ENCODE measurements around the gene SRCIN1.

The SRCIN1 gene, protein sequence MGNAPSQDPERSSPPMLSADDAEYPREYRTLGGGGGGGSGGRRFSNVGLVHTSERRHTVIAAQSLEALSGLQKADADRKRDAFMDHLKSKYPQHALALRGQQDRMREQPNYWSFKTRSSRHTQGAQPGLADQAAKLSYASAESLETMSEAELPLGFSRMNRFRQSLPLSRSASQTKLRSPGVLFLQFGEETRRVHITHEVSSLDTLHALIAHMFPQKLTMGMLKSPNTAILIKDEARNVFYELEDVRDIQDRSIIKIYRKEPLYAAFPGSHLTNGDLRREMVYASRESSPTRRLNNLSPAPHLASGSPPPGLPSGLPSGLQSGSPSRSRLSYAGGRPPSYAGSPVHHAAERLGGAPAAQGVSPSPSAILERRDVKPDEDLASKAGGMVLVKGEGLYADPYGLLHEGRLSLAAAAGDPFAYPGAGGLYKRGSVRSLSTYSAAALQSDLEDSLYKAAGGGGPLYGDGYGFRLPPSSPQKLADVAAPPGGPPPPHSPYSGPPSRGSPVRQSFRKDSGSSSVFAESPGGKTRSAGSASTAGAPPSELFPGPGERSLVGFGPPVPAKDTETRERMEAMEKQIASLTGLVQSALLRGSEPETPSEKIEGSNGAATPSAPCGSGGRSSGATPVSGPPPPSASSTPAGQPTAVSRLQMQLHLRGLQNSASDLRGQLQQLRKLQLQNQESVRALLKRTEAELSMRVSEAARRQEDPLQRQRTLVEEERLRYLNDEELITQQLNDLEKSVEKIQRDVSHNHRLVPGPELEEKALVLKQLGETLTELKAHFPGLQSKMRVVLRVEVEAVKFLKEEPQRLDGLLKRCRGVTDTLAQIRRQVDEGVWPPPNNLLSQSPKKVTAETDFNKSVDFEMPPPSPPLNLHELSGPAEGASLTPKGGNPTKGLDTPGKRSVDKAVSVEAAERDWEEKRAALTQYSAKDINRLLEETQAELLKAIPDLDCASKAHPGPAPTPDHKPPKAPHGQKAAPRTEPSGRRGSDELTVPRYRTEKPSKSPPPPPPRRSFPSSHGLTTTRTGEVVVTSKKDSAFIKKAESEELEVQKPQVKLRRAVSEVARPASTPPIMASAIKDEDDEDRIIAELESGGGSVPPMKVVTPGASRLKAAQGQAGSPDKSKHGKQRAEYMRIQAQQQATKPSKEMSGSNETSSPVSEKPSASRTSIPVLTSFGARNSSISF

GRCh38 chr17:38605841-38606645 is at the start of gene SRCIN1:
Gene SRCIN1 (minus strand): TSS chr17:38605952. CDS start chr17:38605705, 247 bp downstream.
- no peak for TF ChIP-seq GATA3 (IDR thresholded peaks at IDR 0.05; ENCODE audit: low read depth, low read length)
- no peak for TF ChIP-seq GATA2 (IDR thresholded peaks at IDR 0.05; ENCODE audit: low read depth, low read length)

- no peak for TF ChIP-seq GATA2 (IDR thresholded peaks at IDR 0.05; ENCODE audit: low read depth, low read length)
- TF ChIP-seq GATA3 (IDR thresholded peaks at IDR 0.05; ENCODE audit: low read depth, low read length): no peak
Observed at GRCh38 chr17:38654411-38655398, 49.0 kb upstream of the SRCIN1 start.

DNA sequence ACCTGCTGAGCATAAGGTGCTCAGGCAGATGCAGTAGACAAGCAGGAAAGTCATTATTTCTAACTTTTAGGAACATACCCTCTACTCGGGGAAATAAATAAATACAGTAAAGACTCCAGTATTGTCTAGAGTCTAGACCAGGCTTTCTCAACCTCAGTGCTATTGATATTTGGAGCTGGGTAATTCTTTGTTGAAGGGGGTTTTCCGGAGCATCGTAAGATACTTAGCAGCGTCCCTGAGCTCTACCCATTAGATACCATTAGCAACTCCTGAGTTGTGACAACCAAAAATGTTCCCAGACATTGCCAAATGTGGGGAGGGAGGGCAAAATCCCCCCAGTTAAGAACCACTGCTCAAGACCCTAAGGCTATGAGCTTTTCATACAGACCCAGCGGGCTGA is 47.9 kb upstream of the SRCIN1 start:
- TF ChIP-seq GATA3 (IDR thresholded peaks at IDR 0.05; ENCODE audit: low read depth, low read length) (no peak), GATA2 (IDR thresholded peaks at IDR 0.05; ENCODE audit: low read depth, low read length) (no peak)

DNA sequence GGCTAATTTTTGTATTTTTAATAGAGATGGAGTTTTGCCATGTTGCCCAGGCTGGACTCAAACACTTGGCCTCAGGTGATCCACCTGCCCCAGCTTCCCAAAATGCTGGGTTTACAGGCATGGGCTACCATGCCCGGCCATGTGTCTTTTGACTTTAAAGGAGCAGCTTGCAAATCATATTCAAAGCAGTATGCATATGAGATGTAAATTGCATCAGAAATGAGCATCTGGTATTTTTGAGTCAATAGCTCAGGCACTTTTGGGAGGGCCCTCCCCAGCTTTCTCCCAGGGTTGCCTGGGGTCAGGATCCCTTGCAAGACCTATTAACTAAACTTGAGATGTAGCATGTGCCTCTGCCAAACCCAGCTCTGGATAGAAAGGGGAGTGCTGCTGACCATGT is 47.5 kb upstream of the SRCIN1 start:
- no peak for TF ChIP-seq GATA3 (IDR thresholded peaks at IDR 0.05; ENCODE audit: low read depth, low read length)
- no peak for TF ChIP-seq GATA2 (IDR thresholded peaks at IDR 0.05; ENCODE audit: low read depth, low read length)

- no peak for TF ChIP-seq GATA3 (IDR thresholded peaks at IDR 0.05; ENCODE audit: low read depth, low read length)
- TF ChIP-seq GATA2 (IDR thresholded peaks at IDR 0.05; ENCODE audit: low read depth, low read length): no peak
Observed at GRCh38 chr17:38637951-38638350, 32.2 kb upstream of the SRCIN1 start.

- TF ChIP-seq GATA2 (IDR thresholded peaks at IDR 0.05; ENCODE audit: low read depth, low read length): no peak
- TF ChIP-seq GATA3 (IDR thresholded peaks at IDR 0.05; ENCODE audit: low read depth, low read length): no peak
Observed at GRCh38 chr17:38636054-38636453, 30.3 kb upstream of the SRCIN1 start.

GRCh38 chr17:38632334-38632733 is 26.6 kb upstream of the SRCIN1 start:
- TF ChIP-seq GATA2 (IDR thresholded peaks at IDR 0.05; ENCODE audit: low read depth, low read length): no peak
- no peak for TF ChIP-seq GATA3 (IDR thresholded peaks at IDR 0.05; ENCODE audit: low read depth, low read length)

DNA sequence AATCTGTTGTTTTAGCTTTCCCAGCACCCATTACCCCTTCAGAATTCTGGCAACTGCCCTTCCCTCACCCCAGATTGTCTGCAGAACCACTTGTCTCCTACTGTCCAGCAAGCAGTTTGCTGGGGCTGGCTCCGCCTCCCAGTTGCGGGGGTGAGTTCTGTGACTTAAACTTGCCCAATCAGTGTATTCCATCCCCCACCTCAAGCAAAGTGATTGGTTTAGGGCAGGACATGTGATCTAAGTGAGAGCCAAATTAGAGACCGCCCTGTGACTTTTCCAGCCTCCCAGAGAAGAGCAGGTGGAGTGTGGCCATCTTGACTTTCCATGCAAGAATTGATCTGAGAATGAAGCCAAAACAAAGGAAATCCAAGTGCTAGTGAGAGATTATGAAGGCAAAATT is 22.7 kb upstream of the SRCIN1 start:
- no peak for TF ChIP-seq GATA3 (IDR thresholded peaks at IDR 0.05; ENCODE audit: low read depth, low read length)

- TF ChIP-seq GATA2 (IDR thresholded peaks at IDR 0.05; ENCODE audit: low read depth, low read length) (no peak), GATA3 (IDR thresholded peaks at IDR 0.05; ENCODE audit: low read depth, low read length) (no peak)
Observed at GRCh38 chr17:38627957-38628356, 22.2 kb upstream of the SRCIN1 start.

DNA sequence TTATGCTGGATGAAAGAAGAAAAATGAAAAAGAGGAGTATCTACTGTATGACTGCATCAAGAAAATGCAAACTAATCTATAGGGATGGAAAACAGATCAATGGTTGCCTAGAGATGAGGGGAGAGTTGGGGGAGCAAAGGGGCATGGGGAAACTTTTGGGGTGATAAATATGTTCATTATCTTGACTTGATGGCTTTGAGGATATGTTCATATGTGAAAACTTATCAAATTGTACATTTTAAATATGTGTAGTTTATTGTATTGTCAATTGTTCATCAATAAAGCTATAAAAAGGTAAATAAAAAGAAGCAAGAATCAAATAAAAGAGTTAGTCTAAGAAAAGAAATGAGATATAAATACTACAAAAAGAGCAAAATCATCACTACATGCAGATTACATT is 19.7 kb upstream of the SRCIN1 start:
- TF ChIP-seq GATA2 (IDR thresholded peaks at IDR 0.05; ENCODE audit: low read depth, low read length) (no peak), GATA3 (IDR thresholded peaks at IDR 0.05; ENCODE audit: low read depth, low read length) (no peak)

- TF ChIP-seq GATA2 (IDR thresholded peaks at IDR 0.05; ENCODE audit: low read depth, low read length): no peak
- TF ChIP-seq GATA3 (IDR thresholded peaks at IDR 0.05; ENCODE audit: low read depth, low read length): no peak
Observed at GRCh38 chr17:38621538-38621937, 15.8 kb upstream of the SRCIN1 start.

DNA sequence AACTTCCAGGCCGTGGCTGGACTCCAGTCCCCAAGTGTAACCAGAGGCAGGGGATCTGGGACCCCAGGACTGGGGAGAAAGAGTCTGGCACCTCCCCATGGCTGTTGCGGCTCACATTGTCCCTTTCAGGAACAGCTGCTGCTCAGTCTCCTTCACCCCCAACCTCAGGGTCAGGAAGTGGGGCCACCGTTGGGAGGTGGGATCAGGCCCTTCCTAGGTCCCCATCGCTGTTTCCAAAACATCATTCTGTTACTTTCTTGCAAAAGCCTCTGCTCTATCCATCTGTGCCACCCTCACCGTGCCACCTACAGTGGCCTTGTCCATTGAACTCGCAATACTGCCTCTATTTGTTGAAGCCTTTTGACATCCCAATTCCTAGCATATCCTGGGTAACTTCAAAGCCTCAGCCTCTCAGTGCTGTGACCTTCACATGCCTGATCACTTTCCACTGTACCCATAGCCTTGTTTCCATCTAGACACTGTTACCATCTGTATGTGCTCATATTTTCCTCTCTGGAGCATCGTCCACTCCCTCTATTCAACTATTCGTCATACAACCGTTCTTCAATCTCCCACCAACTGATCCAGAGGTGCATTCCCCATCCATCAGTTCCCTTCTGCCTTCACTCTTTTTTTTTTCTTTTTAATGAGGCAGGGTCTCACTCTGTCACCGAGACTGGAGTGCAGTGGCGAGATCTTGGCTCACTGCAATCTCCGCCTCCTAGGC is 15.0 kb upstream of the SRCIN1 start:
- TF ChIP-seq GATA3 (IDR thresholded peaks at IDR 0.05; ENCODE audit: low read depth, low read length): no peak
- no peak for TF ChIP-seq GATA2 (IDR thresholded peaks at IDR 0.05; ENCODE audit: low read depth, low read length)

All from SH-SY5Y (cell line).